ENCODE measurements around the gene IFNB1. TPM values are rescaled to one million over a fixed set of nuclear protein-coding genes. Genes with fewer than 3 reads are reported as not detected.

Gene IFNB1
- total RNA-seq, 1 experiment from 2014 or later, result not detected

DNA sequence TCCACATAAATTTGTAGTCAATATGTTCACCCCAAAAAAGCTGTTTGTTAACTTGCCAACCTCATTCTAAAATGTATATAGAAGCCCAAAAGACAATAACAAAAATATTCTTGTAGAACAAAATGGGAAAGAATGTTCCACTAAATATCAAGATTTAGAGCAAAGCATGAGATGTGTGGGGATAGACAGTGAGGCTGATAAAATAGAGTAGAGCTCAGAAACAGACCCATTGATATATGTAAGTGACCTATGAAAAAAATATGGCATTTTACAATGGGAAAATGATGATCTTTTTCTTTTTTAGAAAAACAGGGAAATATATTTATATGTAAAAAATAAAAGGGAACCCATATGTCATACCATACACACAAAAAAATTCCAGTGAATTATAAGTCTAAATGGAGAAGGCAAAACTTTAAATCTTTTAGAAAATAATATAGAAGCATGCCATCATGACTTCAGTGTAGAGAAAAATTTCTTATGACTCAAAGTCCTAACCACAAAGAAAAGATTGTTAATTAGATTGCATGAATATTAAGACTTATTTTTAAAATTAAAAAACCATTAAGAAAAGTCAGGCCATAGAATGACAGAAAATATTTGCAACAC is 6.6 kb upstream of the IFNB1 start:
- DNase-seq, result no peak
- Mint-ChIP-seq H3K4me1 (no peaks in the 10 kb centered on the region), H3K27me3 (ENCODE audit: low read depth) (no peaks in the 10 kb centered on the region), H3K9me3 (peaks cover 5 to 6% of the 10 kb centered on the region in 2 experiments; a peak in 3 of 5 replicates), H3K4me3 (no peak overlapping the region), H3K27ac (no peak overlapping the region), H3K36me3 (ENCODE audit: insufficient read depth in 1 of 3, low read depth in 3 of 3) (0 out of 7 replicates have a peak, but pooled peaks cover 0 to 4% (median 0%) of the 10 kb centered on the region in 3 experiments)
- Histone ChIP-seq H2AK5ac (ENCODE audit: insufficient read length, low read length) (no peak overlapping the region), H2AFZ (ENCODE audit: low read length) (no peak overlapping the region), H2BK15ac (ENCODE audit: low read depth, low read length) (no peak overlapping the region), H3K4me2 (ENCODE audit: insufficient read depth, insufficient read length, low read length) (no peak overlapping the region), H4K8ac (replicated peaks; ENCODE audit: insufficient read length, low read depth, low read length) (no peak overlapping the region), H3K79me2 (ENCODE audit: insufficient read depth, low read length) (no peaks in the 10 kb centered on the region), H3K23me2 (ENCODE audit: insufficient read length, low read depth, low read length, poor library complexity, severe bottlenecking) (no peaks in the 10 kb centered on the region), H2BK12ac (ENCODE audit: insufficient read length, low read depth, low read length) (no peak overlapping the region), H2BK20ac (ENCODE audit: low read depth, low read length, poor library complexity, severe bottlenecking) (no peak overlapping the region), H3K4me1 (ENCODE audit: insufficient read depth, low read length) (no peaks in the 10 kb centered on the region), H3K9me3 (ENCODE audit: control insufficient read depth, low read depth, low read length) (no peaks in the 10 kb centered on the region), H3K14ac (ENCODE audit: insufficient read depth, low read length) (no peak overlapping the region), H3K4ac (ENCODE audit: low read depth, low read length) (no peak overlapping the region), H4K5ac (ENCODE audit: insufficient read length, low read depth, low read length) (no peak overlapping the region), H3K9ac (ENCODE audit: extremely low read depth, insufficient read length, low read length) (no peak overlapping the region), H3K18ac (ENCODE audit: insufficient read length, low read depth, low read length) (no peak overlapping the region), H2BK5ac (ENCODE audit: insufficient read length, low read length) (no peak overlapping the region), H4K91ac (ENCODE audit: insufficient read length, low read depth, low read length) (no peak overlapping the region), H3T11ph (ENCODE audit: low read length) (no peak overlapping the region), H3K23ac (ENCODE audit: insufficient read length, low read depth, low read length) (no peak overlapping the region), H3K27me3 (ENCODE audit: insufficient read depth, low read length) (no peaks in the 10 kb centered on the region), H3K79me1 (ENCODE audit: insufficient read depth, low read depth, low read length, poor library complexity, severe bottlenecking) (no peaks in the 10 kb centered on the region), H3K27ac (ENCODE audit: insufficient read length, low read depth, low read length) (no peak overlapping the region), H3K56ac (ENCODE audit: insufficient read length, low read depth, low read length) (no peak overlapping the region), H4K20me1 (ENCODE audit: control insufficient read depth, insufficient read depth, insufficient read length) (no peaks in the 10 kb centered on the region), H2BK120ac (ENCODE audit: low read depth, low read length, poor library complexity, severe bottlenecking) (no peak overlapping the region)
- TF ChIP-seq, protein P1, sequence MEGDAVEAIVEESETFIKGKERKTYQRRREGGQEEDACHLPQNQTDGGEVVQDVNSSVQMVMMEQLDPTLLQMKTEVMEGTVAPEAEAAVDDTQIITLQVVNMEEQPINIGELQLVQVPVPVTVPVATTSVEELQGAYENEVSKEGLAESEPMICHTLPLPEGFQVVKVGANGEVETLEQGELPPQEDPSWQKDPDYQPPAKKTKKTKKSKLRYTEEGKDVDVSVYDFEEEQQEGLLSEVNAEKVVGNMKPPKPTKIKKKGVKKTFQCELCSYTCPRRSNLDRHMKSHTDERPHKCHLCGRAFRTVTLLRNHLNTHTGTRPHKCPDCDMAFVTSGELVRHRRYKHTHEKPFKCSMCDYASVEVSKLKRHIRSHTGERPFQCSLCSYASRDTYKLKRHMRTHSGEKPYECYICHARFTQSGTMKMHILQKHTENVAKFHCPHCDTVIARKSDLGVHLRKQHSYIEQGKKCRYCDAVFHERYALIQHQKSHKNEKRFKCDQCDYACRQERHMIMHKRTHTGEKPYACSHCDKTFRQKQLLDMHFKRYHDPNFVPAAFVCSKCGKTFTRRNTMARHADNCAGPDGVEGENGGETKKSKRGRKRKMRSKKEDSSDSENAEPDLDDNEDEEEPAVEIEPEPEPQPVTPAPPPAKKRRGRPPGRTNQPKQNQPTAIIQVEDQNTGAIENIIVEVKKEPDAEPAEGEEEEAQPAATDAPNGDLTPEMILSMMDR (conservative IDR thresholded peaks at IDR 0.05), result no peak

Data from H9 (cell line).